Measurements from ENCODE around the gene MPPED1.

MPPED1 gene

DNA sequence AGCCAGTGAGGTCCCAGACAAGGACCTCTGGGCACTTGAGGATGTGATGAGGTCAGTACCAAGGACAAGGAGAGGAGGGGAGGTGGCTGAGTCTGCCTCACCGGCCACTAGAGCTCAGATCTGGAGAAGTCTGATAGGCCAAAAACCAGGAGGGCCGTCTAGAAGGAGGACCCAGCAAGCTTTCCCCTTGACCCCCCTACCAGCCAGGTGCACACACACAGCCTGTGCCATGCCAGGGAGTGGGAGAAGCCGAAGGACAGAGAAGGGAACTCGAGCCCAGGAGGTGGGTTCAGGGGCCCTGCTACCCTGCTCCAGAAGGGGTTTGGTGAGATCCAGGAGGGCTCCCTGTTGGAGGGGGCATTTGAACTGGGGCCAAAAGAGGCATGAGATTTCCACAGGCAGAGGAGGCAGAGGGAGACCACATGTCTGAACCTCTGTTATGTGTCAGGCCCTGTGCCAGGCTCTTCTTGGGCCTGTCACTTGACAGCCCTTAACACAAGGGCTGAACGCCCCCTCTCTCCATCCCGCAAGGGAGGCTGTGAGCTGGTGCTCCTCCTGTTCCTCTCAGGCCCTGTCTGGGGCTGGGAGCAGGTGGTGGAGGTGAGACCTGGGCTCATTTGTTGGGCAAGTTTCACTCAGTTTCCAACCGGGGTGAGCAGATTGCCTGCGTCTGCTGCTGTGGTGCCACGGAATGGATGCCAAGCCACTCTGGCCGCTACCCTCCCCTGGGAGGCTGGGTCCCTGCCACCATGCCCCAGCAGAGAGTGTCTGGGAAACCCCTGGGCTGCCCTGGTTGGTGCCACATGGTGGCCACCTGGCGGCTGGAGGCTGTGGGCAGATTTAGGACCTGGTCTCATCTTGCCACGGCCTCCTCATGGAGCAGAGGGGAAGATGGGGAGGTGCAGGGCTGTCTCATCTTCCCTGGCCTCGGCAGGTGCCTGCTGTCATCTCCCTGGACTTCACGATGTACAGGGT is 65.2 kb downstream of the MPPED1 start:
- no peak for DNase-seq (ENCODE audit: low read depth)

DNA sequence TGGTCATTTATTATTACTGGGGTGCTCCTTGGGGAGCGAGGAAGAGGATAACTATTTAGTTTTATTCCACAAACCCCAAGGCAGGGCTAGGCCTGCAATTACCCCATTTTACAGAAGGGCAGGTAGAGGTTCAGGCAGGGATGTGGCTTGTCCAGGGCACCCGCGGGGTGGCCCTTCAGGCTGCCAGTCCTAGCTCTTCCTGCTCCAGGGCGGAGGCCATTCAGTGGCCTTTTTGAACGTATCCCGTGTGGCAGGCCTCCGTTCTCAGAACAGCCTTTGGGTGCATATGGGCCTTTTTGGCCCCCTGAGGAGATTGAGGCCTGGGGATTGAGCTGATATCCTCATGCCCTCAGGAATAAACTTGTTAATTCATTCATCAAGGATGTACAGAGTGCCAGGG is 66.2 kb downstream of the MPPED1 start:
- DNase-seq (ENCODE audit: low read depth) = no peak

DNA sequence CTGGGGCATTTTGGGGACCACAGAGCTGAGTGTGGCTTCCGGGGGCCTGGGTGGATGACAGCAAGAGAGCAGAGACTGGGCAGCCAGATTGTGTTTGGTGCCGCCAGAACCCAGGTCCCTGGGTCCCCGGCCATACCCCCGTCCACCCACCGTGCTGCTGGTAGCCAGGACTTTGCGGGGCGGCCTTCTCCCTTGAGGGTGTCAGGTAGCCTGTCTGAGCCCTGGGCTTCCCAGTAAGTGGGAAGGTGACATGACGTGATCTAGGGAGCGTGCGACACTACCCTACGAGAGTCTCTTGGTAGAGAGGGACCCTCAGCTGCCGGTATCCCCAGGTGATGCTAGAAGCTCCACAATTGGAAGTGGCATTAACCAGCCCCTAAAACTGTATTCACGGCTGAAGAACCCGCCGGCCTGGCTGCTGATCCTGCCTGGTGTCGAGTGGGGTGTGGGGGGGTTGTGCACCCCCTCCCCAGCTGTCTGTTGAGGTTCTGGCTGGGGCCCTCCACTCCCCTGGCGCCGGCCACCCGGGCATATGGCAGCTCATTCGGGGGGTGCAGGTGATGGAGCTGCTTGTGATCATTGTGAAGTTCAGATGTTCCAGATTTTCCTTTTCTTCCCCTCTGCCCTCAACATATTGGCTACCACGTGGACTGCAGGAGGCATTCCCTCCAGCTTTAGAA is 66.9 kb downstream of the MPPED1 start:
- no peak for DNase-seq (ENCODE audit: low read depth)

DNA sequence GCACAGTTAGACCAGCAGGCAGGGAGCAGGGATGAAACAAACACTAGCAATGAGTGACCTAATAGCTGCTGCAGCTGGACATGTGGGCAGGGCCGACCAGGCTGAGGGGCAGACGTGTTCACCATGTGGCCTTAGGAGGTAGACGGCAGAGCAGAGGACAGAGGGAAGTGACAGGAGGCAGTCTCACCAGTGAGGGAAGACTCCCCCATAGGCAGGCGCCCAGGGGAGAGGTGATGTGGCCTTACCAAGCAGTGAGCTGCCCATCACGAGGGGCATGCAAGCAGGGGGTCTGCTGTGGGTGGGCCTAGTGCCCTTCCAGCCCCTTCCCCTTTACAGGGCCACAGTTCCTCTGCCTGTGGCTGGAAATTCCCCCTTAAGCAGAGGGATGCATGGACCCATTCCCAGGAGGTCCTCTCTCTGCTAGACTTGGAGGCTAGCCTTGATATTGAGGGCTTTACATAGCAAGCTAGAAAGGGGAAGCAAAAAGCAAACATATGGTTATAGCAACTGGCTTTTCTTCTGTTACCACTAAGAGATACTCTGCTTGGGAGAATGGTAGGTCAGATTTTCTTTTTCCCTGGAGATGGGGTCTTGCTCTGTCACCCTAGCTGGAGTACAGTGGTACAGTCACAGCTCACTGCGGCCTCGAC is 67.6 kb downstream of the MPPED1 start:
- no peak for DNase-seq (ENCODE audit: low read depth)

DNA sequence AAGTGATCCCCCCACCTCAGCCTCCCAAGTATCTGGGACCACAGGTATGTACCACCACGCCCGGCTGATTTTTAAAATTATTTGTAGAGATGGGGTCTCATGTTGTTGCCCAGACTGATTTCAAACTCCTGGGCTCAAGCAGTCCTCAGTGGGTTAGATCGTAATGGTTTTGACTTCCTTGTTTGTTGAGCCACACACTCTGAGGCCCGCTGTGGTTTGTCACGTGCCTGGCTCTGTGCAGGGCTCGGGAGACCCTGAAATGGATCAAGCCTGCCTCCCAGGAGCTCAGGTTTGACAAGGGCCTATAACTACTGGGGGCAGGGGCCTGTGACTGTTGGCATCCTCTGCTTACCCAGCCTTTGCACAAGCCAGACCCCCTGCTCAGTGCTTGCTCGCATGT is 68.1 kb downstream of the MPPED1 start:
- no peak for DNase-seq (ENCODE audit: low read depth)

DNA sequence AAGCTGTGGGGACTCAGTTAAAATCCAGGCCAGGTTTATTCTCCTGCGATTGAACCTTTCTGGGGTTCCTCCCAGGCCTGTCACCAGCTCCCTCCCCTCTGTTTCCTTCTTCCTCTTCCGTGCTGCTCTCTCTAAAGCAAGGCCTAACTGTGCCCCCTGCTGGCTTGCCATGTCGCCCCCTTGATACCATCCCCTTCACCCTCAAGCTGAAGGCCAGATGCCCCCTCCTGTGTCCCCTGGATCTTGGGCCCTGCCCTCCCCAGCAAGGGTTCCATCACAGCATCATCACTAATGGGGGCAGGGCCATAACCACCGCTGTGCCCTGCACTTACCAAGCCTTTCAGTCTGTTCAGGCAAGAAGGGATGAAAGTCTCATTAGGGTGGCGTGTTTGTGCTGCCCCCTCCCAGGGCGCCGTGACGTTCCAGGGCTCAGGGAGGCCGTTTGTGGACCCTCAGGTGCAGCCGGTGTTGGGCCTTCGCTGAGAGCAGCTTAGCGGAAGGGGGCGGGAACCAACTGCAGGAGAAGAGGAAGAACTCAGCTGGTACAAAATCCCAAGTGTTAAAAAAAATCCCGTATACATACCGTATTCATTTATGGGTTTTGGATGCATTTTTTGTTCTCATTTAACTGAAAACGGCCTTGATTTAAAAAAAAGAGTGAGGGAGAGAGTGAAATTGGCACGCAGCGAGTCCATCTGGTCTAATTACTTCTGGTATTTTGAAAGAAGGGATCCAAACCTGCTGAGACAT is 69.9 kb downstream of the MPPED1 start:
- no peak for DNase-seq (ENCODE audit: low read depth)

DNA sequence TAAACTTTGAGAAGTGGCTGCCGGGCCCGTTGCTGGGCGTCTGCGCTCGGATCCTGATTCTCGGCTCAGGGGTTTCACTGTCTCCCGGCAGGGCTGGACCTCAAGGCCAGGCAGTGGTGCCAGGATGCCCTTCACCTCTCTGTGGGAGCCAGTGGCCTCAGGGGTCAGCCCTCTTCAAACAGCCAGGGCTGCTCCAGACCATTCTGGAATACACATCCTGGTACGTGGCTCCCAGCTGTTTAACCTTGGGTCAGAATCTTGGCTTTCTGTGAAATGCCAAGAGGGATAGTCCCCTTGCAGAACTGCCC is 70.5 kb downstream of the MPPED1 start:
- no peak for DNase-seq (ENCODE audit: low read depth)

DNA sequence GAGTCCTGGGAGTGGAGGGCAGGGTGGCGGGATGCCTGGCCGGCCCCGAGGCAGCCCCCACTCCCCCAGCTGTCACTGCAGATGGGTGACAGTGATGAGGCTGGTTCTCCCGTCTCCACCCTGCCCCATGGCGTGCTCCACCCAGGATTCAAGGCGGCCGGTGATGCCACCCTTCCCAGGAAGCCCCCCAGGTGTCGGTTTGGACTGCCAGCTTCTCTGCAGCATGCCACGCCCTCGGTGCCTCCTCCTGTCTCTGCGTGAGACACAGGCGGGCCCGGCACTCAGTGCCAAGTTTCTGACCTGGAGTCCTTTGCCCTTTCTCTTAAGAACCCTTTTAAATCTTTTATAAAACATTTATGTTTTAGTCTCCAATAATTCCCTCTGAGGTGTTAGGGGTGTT is 71.5 kb downstream of the MPPED1 start:
- DNase-seq (ENCODE audit: low read depth) = no peak

DNA sequence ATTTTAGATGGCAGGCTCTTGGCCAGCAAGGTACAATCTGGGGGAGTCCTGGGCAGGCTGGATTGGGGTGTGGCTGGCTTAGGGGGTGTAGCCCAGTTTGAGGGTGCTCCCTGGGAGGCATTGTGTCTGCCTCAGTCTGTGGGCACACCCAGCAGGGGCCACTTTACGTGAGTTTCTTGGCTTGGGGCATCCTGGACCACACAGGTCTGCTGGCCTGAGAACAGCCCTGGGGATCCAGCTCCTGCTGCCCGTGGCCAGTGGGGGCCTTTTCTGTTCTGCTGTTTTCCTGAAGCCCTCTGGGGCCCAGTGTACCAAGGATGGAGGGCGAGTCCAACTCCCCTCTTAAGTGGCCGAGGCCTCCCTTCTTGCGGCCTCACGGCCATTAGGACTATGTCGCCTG is 71.9 kb downstream of the MPPED1 start:
- DNase-seq (ENCODE audit: low read depth) = no peak

DNA sequence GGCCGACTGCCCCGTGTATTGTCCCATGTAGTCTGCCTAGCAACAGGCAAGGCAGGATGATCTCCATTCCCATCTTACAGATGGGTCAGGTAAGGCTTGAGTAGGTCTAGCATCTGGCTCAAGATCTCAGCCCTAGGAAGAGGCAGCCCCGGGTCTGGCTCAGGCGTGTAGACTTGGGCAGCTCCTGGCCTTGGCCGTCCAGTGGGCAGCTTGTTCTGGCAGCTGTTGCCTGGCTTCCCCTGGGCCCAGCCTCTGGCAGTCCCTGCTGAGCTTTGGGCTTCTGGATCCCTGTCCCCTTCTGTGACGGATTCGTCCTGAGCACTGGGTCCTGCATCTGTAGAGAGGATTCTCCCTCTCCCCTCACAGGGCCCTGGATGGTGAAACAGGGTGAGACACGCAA is 72.4 kb downstream of the MPPED1 start:
- no peak for DNase-seq (ENCODE audit: low read depth)

DNA sequence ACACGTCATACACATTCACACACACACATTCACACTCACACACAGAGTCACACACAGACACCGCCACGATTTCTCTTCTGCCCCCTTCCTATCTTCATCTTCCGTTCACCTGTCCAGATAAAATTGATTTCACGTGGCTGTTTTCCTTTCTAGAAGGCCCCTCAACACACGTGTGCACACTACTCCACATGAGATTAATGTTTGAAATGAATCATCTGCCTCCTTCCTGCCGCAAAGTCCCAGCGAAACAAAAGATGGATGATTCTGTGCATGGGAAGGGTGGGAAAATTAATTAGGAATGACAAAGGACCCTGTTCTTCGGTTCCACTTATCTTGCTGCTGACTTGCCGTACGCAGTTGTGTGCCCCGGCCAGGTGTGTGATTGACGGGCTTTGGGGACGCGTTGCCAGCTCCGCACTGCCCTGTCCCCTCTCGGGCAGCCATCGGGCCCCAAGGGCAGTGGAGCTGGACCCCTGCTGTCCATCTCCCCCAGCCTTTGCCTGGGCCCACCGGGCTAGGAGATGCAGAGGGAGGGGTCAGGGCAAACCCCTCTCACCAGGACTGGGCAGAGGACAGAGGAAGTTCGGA is 73.8 kb downstream of the MPPED1 start:
- DNase-seq (ENCODE audit: low read depth) = no peak

DNA sequence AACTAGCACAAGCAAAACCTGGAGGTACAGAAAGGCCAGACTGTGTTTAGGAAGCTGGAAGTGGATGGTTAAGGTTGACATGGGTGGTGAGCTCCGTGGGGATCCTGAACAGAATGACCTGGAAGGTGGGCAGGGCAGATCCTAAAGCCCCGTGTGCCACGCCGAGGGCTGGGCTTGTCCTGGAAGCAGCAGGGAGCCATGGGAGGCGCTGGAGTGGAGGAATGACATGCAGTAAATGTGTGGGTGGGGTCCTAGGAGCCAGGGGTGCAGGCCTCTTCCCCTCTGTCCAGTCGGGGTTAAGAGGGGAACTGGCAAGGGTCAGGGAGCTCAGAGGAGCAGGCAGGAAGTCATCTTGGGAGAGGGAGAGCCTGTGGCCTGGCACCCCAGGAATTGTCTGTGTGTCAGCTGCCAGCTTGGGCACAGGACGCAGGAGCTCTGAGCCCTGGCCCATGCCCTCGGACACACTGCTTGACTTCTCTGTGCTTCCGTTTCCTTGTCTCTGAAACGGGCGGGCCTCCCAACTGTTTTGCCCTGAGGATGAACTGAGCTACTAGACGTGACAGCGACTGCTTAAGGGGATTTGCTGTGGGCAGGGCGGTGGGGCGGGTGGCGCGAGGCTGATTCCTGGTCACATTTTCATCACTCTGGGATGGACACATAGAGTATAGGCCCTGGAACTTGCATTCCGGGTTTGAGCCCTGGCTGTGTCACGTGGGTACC is 75.7 kb downstream of the MPPED1 start:
- no peak for DNase-seq (ENCODE audit: low read depth)

DNA sequence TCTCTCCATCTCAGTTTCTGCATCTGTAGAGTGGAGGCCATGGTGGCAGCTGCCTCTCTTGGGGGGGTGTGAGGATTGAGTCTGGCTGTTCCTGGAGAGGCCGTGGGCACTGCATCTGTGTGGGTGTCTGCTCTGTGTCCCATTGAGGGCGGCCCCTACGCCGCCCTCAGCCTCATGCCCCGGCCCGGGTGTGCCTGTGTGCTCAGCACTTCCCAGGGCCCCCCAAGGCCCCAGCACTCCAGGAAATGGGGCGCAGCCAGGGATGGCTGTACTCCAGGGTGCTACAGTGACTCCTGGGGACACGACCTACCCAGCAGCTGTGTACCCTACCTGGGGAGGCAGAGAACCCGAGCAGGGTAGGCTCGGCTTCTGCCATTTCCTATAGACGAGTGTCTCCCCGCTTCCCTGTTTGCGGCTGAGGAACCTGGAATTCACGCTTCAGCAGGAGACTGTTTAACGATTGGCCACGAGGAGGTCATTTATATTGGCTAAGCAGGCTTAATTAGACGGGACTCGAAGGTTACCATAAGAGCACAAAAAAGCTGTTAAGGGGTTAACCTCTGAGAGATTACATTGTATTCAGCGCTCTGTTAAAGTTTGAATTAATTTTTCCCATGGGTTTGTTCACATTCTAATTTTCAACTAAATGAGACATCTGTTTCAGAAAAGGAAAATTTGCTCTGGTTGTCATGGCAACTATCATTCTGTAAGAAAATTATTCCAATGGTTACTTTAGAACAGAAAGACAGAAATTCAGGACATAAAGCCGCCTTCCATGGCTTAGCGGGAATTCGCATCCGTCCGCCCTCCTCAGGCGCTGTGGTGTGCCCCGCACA is 76.4 kb downstream of the MPPED1 start:
- no peak for DNase-seq (ENCODE audit: low read depth)

DNA sequence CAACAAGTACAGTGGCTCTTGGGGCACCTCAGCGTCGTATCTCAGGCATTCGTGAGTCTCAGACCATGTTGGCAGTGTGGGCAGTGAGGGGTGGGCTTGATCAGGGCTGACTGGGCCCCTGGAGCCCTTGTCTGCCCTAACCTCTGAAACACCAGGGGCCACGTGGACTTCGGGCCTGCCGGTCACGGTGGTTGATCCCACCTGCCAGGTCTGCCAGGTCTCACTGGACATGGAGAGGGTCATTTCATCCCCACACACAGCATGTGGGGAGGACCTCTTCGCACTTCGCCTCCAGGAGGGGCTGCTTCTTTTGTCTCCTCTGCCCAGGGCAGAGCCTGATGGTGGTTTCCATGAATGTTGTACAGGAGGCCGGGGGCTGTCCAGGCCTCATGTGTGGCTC is 77.1 kb downstream of the MPPED1 start:
- DNase-seq (ENCODE audit: low read depth) = no peak

DNA sequence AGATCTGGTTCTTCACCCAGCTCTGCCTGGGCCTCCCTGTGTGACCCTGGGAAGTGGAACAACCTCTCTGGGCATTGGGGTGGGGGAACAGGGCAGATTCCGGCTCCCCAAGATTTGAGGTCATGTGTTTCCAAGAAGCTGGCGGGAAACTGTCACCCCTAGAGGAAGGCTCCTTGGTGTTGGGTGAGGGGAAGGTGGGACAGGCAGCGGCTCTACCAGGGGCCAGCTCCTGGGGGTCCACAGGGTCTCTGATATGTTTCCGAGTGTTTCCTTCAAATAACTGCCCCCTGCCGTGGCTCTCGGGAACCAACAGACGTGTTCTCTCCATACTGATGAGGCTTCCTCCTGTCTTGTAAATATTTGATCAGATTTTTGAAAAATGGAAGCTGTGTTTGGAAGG is 78.5 kb downstream of the MPPED1 start:
- DNase-seq (ENCODE audit: low read depth) = no peak

DNA sequence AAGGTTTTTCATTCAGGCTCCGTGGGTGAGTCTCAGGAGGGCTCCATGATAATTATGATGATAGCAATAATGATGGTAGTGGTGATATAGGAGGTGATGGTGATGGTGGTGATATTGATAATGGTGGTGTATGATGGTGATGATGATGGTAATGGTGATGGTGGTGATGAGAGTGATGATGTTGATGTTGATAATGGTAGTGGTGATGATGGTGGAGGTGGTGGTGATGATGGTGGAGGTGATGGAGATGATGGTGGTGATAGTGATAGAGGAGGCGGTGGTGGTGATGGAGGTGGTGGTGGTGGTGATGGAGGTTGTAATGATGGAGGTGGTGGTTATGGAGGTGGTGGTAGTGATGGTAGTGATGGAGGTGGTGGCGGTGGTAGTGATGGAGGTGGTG is 79.4 kb downstream of the MPPED1 start:
- no peak for DNase-seq (ENCODE audit: low read depth)

DNA sequence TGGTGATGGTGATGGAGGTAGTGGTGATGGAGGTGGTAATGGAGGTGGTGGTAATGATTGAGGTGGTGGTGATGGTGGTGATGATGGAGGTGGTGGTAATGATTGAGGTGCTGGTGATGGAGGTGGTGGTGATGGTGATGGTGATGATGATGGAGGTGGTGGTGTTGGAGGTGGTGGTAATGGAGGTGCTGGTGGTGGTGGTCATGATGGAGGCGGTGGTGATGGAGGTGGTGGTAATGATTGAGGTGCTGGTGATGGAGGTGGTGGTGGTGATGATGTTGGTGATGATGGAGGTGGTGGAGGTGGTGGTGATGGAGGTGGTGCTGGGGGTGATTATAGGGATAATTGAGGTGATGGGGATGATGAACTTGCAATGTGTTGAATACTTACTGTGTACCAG is 79.9 kb downstream of the MPPED1 start:
- no peak for DNase-seq (ENCODE audit: low read depth)

DNA sequence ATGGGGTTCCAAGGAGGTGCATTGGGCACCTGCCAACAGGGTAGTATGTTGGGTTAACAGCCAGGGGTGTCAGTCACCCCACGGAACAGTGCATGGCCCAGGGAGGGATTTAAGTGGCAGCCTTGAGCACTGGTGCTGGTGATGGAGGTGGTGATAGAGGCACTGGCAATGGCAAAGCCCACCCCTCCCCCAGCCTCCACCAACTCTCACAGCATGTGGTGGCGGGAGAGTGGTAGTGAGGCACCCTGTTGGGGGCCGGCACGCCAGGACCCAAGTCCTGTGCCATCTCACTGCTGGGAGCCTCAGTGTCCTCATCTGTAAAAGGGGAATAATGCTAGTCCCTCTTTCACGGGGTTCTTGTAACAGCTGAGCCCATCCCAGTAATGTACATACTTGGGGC is 81.5 kb downstream of the MPPED1 start:
- no peak for DNase-seq (ENCODE audit: low read depth)

DNA sequence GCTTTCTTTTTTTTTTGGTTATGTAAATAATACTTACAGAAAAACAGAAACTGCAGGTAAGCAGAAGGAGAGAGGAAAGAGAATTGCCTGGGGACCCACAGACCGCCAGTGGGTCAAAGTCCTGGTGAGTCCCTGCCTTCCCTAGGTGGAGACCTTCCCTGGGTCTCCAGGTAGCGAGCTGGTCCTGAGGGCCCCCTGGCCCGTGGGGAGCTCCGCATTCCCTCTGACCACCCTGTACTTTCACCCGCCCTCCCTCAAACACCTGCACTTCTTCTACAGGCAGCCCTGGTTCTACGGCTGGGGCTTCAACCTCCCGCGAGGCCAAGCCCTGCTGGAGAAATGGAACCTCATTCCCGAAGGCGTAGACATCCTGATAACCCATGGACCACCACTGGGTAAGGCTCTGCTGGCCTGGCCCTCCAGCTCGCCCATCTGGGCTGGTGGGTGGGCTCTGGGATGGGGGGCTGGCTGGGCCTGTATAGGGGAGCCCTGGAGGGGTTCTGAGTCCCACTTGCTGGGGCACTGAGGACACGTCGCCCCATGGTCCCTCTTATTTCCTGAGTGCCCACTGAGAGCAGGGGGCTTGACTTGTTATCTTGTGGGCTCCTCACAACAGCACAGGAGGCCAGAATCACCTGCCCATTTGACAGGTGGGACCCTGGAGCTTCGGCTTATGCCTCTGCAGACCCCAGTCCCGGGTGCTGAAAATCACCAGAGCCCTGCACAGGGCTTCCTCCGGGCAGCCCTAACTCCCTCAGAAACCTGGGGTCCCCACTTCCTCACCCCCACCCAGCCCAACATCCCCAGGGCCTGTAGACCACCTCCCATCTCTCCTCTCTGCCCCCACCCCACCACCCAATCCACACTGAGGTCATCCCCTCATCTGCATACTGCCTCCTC is 86.4 kb downstream of the MPPED1 start:
- no peak for DNase-seq (ENCODE audit: low read depth)

Measured in stimulated activated CD8-positive, alpha-beta memory T cell treated with anti-CD3 and anti-CD28 coated beads, Interleukin-15, amount 100 ng/mL, for 1 hour (primary cell).